ENCODE data around the gene RHBDF2. TPM values are rescaled to one million over a fixed set of nuclear protein-coding genes. Genes with fewer than 3 reads are reported as not detected.
A peak's percentile ranks its signal among the peaks of the same experiment; 100 is the strongest.

The RHBDF2 gene
- polyA plus RNA-seq (2012; ENCODE audit: missing spikeins) = 16.3 TPM

- DNase-seq (ENCODE audit: insufficient read length) = peak; percentile 97
- TF ChIP-seq TAF1 (IDR thresholded peaks at IDR 0.05; ENCODE audit: borderline replicate concordance, low read depth, low read length) (no peak), POLR2A (IDR thresholded peaks at IDR 0.05; ENCODE audit: low read depth, low read length) (peak; percentile 78)
- peak; percentile 57 for FAIRE-seq
Measured at GRCh38 chr17:76501018-76501826, at the start of gene RHBDF2. Gene RHBDF2, minus strand, starts transcription at chr17:76501423. Its CDS starts 19,899 bp downstream, at chr17:76481524.

- TF ChIP-seq POLR2A (IDR thresholded peaks at IDR 0.05; ENCODE audit: low read depth, low read length) = no peak
- no peak for TF ChIP-seq POLR2AphosphoS5 (IDR thresholded peaks at IDR 0.05; ENCODE audit: low read depth, low read length)
- no peak for TF ChIP-seq TAF1 (IDR thresholded peaks at IDR 0.05; ENCODE audit: borderline replicate concordance, low read depth, low read length)
- no peak for DNase-seq (ENCODE audit: insufficient read length)
- no peak for FAIRE-seq
Measured at GRCh38 chr17:76549539-76549938, 48.3 kb upstream of the RHBDF2 start.

GRCh38 chr17:76549215-76549518 is 47.9 kb upstream of the RHBDF2 start:
- FAIRE-seq (no peak), DNase-seq (ENCODE audit: insufficient read length) (no peak)
- TF ChIP-seq POLR2A (IDR thresholded peaks at IDR 0.05; ENCODE audit: low read depth, low read length) (no peak), TAF1 (IDR thresholded peaks at IDR 0.05; ENCODE audit: borderline replicate concordance, low read depth, low read length) (no peak)

- FAIRE-seq (no peak), DNase-seq (ENCODE audit: insufficient read length) (no peak)
- TF ChIP-seq POLR2A (IDR thresholded peaks at IDR 0.05; ENCODE audit: low read depth, low read length) (no peak), POLR2AphosphoS5 (IDR thresholded peaks at IDR 0.05; ENCODE audit: low read depth, low read length) (no peak), TAF1 (IDR thresholded peaks at IDR 0.05; ENCODE audit: borderline replicate concordance, low read depth, low read length) (no peak)
Measured at GRCh38 chr17:76548378-76549214, 47.4 kb upstream of the RHBDF2 start.

GRCh38 chr17:76547642-76548202 is 46.5 kb upstream of the RHBDF2 start:
- FAIRE-seq = no peak
- TF ChIP-seq POLR2AphosphoS5 (IDR thresholded peaks at IDR 0.05; ENCODE audit: low read depth, low read length) (no peak), POLR2A (IDR thresholded peaks at IDR 0.05; ENCODE audit: low read depth, low read length) (no peak), TAF1 (IDR thresholded peaks at IDR 0.05; ENCODE audit: borderline replicate concordance, low read depth, low read length) (no peak)
- no peak for DNase-seq (ENCODE audit: insufficient read length)

GRCh38 chr17:76547183-76547641 is 46.0 kb upstream of the RHBDF2 start:
- FAIRE-seq (peak; percentile 73), DNase-seq (ENCODE audit: insufficient read length) (peak; percentile 59)
- no peak for TF ChIP-seq TAF1 (IDR thresholded peaks at IDR 0.05; ENCODE audit: borderline replicate concordance, low read depth, low read length)
- no peak for TF ChIP-seq POLR2AphosphoS5 (IDR thresholded peaks at IDR 0.05; ENCODE audit: low read depth, low read length)
- TF ChIP-seq POLR2A (IDR thresholded peaks at IDR 0.05; ENCODE audit: low read depth, low read length) = no peak

GRCh38 chr17:76546556-76547182 is 45.4 kb upstream of the RHBDF2 start:
- no peak for FAIRE-seq
- DNase-seq (ENCODE audit: insufficient read length) = no peak

GRCh38 chr17:76545918-76546555 is 44.8 kb upstream of the RHBDF2 start:
- FAIRE-seq (no peak), DNase-seq (ENCODE audit: insufficient read length) (no peak)
- no peak for TF ChIP-seq POLR2A (IDR thresholded peaks at IDR 0.05; ENCODE audit: low read depth, low read length)
- TF ChIP-seq TAF1 (IDR thresholded peaks at IDR 0.05; ENCODE audit: borderline replicate concordance, low read depth, low read length) = no peak
- no peak for TF ChIP-seq POLR2AphosphoS5 (IDR thresholded peaks at IDR 0.05; ENCODE audit: low read depth, low read length)

More at GRCh38 chr17:76546556-76547182, 45.4 kb upstream of the RHBDF2 start:
- TF ChIP-seq POLR2A (IDR thresholded peaks at IDR 0.05; ENCODE audit: low read depth, low read length) (no peak), POLR2AphosphoS5 (IDR thresholded peaks at IDR 0.05; ENCODE audit: low read depth, low read length) (no peak), TAF1 (IDR thresholded peaks at IDR 0.05; ENCODE audit: borderline replicate concordance, low read depth, low read length) (no peak)

GRCh38 chr17:76544546-76545365 is 43.5 kb upstream of the RHBDF2 start:
- TF ChIP-seq POLR2A (IDR thresholded peaks at IDR 0.05; ENCODE audit: low read depth, low read length) = no peak
- FAIRE-seq (no peak), DNase-seq (ENCODE audit: insufficient read length) (no peak)

- no peak for TF ChIP-seq POLR2AphosphoS5 (IDR thresholded peaks at IDR 0.05; ENCODE audit: low read depth, low read length)
- TF ChIP-seq POLR2A (IDR thresholded peaks at IDR 0.05; ENCODE audit: low read depth, low read length) = no peak
- no peak for TF ChIP-seq TAF1 (IDR thresholded peaks at IDR 0.05; ENCODE audit: borderline replicate concordance, low read depth, low read length)
- DNase-seq (ENCODE audit: insufficient read length) (no peak), FAIRE-seq (no peak)
Measured at GRCh38 chr17:76543826-76544545, 42.8 kb upstream of the RHBDF2 start.

Data from GM12892 (cell line).